GM12891 (cell line): ENCODE results near the gene DNM1L.

Experiments
- PAX5 ChIP-seq: IDR thresholded peaks from 2 replicates; pipeline ENCODE4 v1.6.1; 2011; ENCODE audit warnings: low read length, moderate library complexity, mild to moderate bottlenecking; ENCODE audit not compliant: insufficient read depth, severe bottlenecking
- POLR2AphosphoS5 ChIP-seq: IDR thresholded peaks from 2 replicates; pipeline ENCODE4 v1.6.1; 2011; ENCODE audit warnings: low read depth, low read length, control low read depth
- TAF1 ChIP-seq: IDR thresholded peaks from 2 replicates; pipeline ENCODE4 v1.6.1; 2011; ENCODE audit warnings: low read depth, low read length, control low read depth

DNA sequence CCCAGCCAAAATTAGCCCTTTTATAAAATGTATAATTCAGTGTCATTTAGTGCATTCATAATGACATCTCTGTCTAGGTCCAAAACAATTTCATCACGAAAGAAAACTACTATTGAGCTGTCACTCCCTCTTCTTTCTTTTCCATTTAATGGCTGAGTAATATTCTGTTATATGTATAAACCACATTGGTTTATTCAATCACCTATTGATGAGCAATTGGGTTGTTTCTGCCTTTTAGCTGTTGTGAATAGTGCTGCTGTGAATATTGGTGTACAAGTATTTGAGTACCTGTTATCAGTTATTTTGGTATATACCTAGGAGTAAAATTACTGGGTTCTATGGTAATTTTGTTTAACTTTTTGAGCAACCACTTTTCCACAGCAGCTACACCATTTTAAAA is 7.2 kb downstream of the DNM1L start:
- no peak for TF ChIP-seq TAF1
- no peak for TF ChIP-seq PAX5
- no peak for TF ChIP-seq POLR2AphosphoS5
